Transverse colon (tissue), 4 donors: ENCODE results near the gene TRPM4. TPM values are rescaled to one million over a fixed set of nuclear protein-coding genes. Genes with fewer than 3 reads are reported as not detected.
"Not testable (repeated sequence)": the region's sequence is repeated elsewhere in the genome, so short reads cannot be mapped to it uniquely, and the experiment has no call there.

Source experiments
- DNase-seq: peaks from one replicate; pipeline ENCODE4 v3.0.0-alpha.2; 2019
- H3K27ac ChIP-seq, 4 donors: fragments of 200-600 bp; sonication (generic); 2 replicates each; pipeline ENCODE4 v1.5.1; 2016 to 2018; ENCODE audit warnings: inconsistent platforms in 4 of 4
- H3K27me3 ChIP-seq: fragments of 200-600 bp; sonication (generic); 2 replicates; pipeline ENCODE4 v1.5.1; 2017; ENCODE audit warnings: inconsistent platforms
- H3K36me3 ChIP-seq, 4 donors: fragments of 200-600 bp; sonication (generic); 2 replicates each; pipeline ENCODE4 v1.5.1; 2017 to 2019; ENCODE audit warnings: inconsistent platforms in 4 of 4
- H3K4me1 ChIP-seq, 4 donors: fragments of 200-600 bp; sonication (generic); 2 replicates each; pipeline ENCODE4 v1.5.1; 2017 to 2020; ENCODE audit warnings: inconsistent platforms in 4 of 4
- H3K4me3 ChIP-seq, 4 donors: fragments of 200-600 bp; sonication (generic); 1 replicate in 1 of 4; 2 replicates in 3 of 4; pipeline versions ENCODE4 v1.5.1 to v1.6.1; 2017 to 2019; ENCODE audit warnings: inconsistent platforms in 4 of 4
- H3K9me3 ChIP-seq, 2 donors: fragments of 200-600 bp; sonication (generic); 2 replicates each; pipeline ENCODE4 v1.5.1; 2017 to 2019; ENCODE audit warnings: inconsistent platforms in 2 of 2
- CTCF ChIP-seq, 5 experiments: fragments of 200-600 bp in 3 of 5; fragments of 450-650 bp in 2 of 5; sonication (generic) in 3 of 5; IDR thresholded peaks; 1 replicate in 2 of 5; 2 replicates in 3 of 5; pipeline ENCODE4 v1.5.1; 2016 to 2017; ENCODE audit warnings: antibody characterized with exemption in 5 of 5, inconsistent platforms in 3 of 5, mild to moderate bottlenecking in 2 of 5, moderate library complexity in 1 of 5
- EP300 ChIP-seq: sonication (generic); formaldehyde crosslinking; IDR thresholded peaks from one replicate; pipeline ENCODE4 v1.6.1; 2017; ENCODE audit warnings: antibody characterized with exemption, low read depth
- POLR2A ChIP-seq: fragments of 450-650 bp; IDR thresholded peaks from one replicate; pipeline ENCODE4 v1.6.1; 2016; ENCODE audit warnings: antibody characterized with exemption, mild to moderate bottlenecking, moderate library complexity
- POLR2AphosphoS5 ChIP-seq, 3 donors: sonication (generic); formaldehyde crosslinking; IDR thresholded peaks; one replicate each; pipeline ENCODE4 v1.6.1; 2016; ENCODE audit warnings: antibody characterized with exemption in 3 of 3
- WGBS, 2 donors: methylation state at CpG; one replicate each; pipeline ENCODE4 v1.1.5; 2018; ENCODE audit warnings: low coverage in 1 of 2; 5-methylcytosine and 5-hydroxymethylcytosine counted together
- in situ Hi-C, 4 donors: fragments of 200-750 bp; cut with MboI; loops; one replicate each; pipeline versions ENCODE4 v1.15.0 to v1.15.1; 2017; ENCODE audit warnings: low sequenced_read_pairs in 3 of 4, low pct_ligation_motif_present in 1 of 4, low pct_unique_long_range_greater_than_20kb in 1 of 4
- intact Hi-C: fragments of 100-400 bp; cut with DNase I; formaldehyde crosslinking; loops from one replicate; pipeline ENCODE4 v1.15.1; 2023; ENCODE audit warnings: low total_unique reads
- total RNA-seq, 4 donors: library from RNA; depleted of rRNA; stranded (reverse); fragments of >200 nt; gene quantifications; one replicate each; pipeline ENCODE4 v1.1.0, GENCODE V29; 2016

Gene TRPM4
- total RNA-seq, 4 donors from 2014 or later: 247 to 884 (median 568) TPM

GRCh38 chr19:49217382-49217781, 59.8 kb downstream of the TRPM4 start:
- intact Hi-C loops: no loop called here
- Histone ChIP-seq H3K4me3 (no peak overlapping the region), H3K27ac (no peak overlapping the region), H3K27me3 (no peaks in the 10 kb centered on the region), H3K4me1 (no peaks in the 10 kb centered on the region), H3K36me3 (no peaks in the 10 kb centered on the region), H3K9me3 (no peaks in the 10 kb centered on the region)
- WGBS, 2 donors: 79% methylated on average over 6 of the region's 6 CpGs; no CpG with 5 or more reads in 1 of the 2 donors
- in situ Hi-C loops: loop anchor here in 1 of 4 donors (25.0 kb wide), 1 partner anchor 130 kb away; the partner anchor contains the start of gene SNRNP70
- TF ChIP-seq POLR2A (no peak), POLR2AphosphoS5 (IDR thresholded peaks at IDR 0.05) (no peak), CTCF (IDR thresholded peaks at IDR 0.05) (no peak), EP300 (no peak)
- DNase-seq: no peak

DNA sequence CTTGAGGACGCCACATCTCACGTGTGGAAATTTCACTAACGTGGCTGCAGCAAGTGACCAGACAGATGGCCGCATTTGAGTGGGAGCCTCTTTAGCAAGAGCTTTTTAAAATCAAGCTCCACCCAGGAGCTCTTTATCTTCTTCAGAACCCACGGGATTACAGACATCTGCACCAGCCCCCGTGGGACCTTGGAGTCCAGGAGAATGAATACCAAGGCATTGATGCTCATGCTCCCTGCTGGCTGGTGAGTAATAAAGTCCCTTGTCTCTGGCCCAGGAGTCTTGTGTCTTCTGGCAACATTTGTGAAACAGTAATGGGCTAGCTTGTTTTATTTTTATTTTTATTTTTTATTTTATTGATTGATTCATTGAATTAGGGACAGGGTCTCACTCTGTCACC, 64.4 kb downstream of the TRPM4 start:
- in situ Hi-C loops: loop anchor here in 2 of 4 donors (5.0 to 25.0 kb wide), 2 partner anchors 130 to 135 kb away; partner anchors contain the start of gene SNRNP70 (in 1 of the 2)
- WGBS, 2 donors: 67 to 76% methylated on average over 1 to 6 of the region's 6 CpGs

GRCh38 chr19:49222528-49222927, 64.9 kb downstream of the TRPM4 start:
- Histone ChIP-seq H3K36me3 (no peaks in the 10 kb centered on the region), H3K27me3 (no peaks in the 10 kb centered on the region), H3K9me3 (no peaks in the 10 kb centered on the region), H3K4me3 (no peak overlapping the region), H3K27ac (no peak overlapping the region), H3K4me1 (peaks cover 0 to 8% (median 1%) of the 10 kb centered on the region in 4 donors)
- in situ Hi-C loops: loop anchor here in 2 of 4 donors (5.0 to 25.0 kb wide), 2 partner anchors 130 to 135 kb away; partner anchors contain the start of gene SNRNP70 (in 1 of the 2)
- TF ChIP-seq EP300 (no peak), POLR2A (no peak), CTCF (IDR thresholded peaks at IDR 0.05) (no peak), POLR2AphosphoS5 (IDR thresholded peaks at IDR 0.05) (no peak)
- intact Hi-C loops: loop anchor here (10.0 kb wide), 1 partner anchor 222 kb away; the partner anchor contains the start of gene SLC17A7
- WGBS, 2 donors: 80 to 100% methylated on average over 1 to 4 of the region's 4 CpGs
- DNase-seq: no peak

More for the DNA sequence above, 64.4 kb downstream of the TRPM4 start:
- no peak for DNase-seq
- intact Hi-C loops: loop anchor here (10.0 kb wide), 1 partner anchor 223 kb away; the partner anchor contains the start of gene SLC17A7
- Histone ChIP-seq H3K4me3 (no peak overlapping the region), H3K27ac (no peak overlapping the region), H3K36me3 (no peaks in the 10 kb centered on the region), H3K27me3 (no peaks in the 10 kb centered on the region), H3K9me3 (no peaks in the 10 kb centered on the region), H3K4me1 (peaks cover 0 to 8% (median 1%) of the 10 kb centered on the region in 4 donors)
- TF ChIP-seq POLR2AphosphoS5 (IDR thresholded peaks at IDR 0.05): no peak
- no peak for TF ChIP-seq EP300
- no peak for TF ChIP-seq POLR2A
- no peak for TF ChIP-seq CTCF (IDR thresholded peaks at IDR 0.05)

DNA sequence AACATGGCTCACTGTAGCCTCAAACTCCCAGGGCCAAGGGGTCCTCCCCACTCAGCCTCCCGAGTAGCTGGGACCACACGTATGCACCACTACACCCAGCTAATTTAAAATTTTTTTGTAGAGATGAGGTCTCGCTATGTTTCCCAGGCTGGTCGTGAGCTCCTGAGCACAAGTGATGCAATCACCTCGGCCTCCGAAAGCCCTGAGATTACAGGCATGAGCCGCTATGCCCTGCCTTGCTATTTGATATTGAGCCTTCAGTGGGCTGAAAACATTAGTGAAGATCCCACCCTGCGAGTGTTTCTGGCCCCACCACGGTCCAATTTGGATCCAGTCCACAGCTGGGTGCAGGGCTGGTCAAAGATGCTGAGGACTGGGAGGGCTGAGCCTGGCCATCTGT, 65.9 kb downstream of the TRPM4 start:
- intact Hi-C loops: loop anchor here (10.0 kb wide), 1 partner anchor 221 kb away; the partner anchor contains the start of gene SLC17A7
- no peak for TF ChIP-seq CTCF (IDR thresholded peaks at IDR 0.05)
- no peak for TF ChIP-seq EP300
- no peak for TF ChIP-seq POLR2AphosphoS5 (IDR thresholded peaks at IDR 0.05)
- no peak for TF ChIP-seq POLR2A
- Histone ChIP-seq H3K27ac (no peak overlapping the region), H3K4me3 (no peak overlapping the region), H3K36me3 (no peaks in the 10 kb centered on the region), H3K27me3 (no peaks in the 10 kb centered on the region), H3K4me1 (peaks cover 0 to 8% (median 1%) of the 10 kb centered on the region in 4 donors), H3K9me3 (no peaks in the 10 kb centered on the region)
- WGBS, 2 donors: 60 to 78% methylated on average over 1 to 9 of the region's 9 CpGs
- in situ Hi-C loops: loop anchor here in 2 of 4 donors (5.0 to 25.0 kb wide), 2 partner anchors 131 to 136 kb away; partner anchors contain the start of gene SNRNP70 (in 1 of the 2)
- no peak for DNase-seq

- in situ Hi-C loops (loop anchor here in 2 of 4 donors (5.0 to 25.0 kb wide), 2 partner anchors 132 to 137 kb away; partner anchors contain the start of gene SNRNP70 (in 1 of the 2)), intact Hi-C loops (loop anchor here (10.0 kb wide), 1 partner anchor 220 kb away; the partner anchor contains the start of gene SLC17A7)
- not testable (repeated sequence) for H3K4me3 ChIP-seq, DNase-seq, H3K4me1 ChIP-seq, H3K9me3 ChIP-seq, H3K27ac ChIP-seq, H3K27me3 ChIP-seq, H3K36me3 ChIP-seq
- WGBS, 2 donors: 86% methylated on average over 11 of the region's 11 CpGs; no CpG with 5 or more reads in 1 of the 2 donors
Measured at GRCh38 chr19:49224441-49224840, 66.8 kb downstream of the TRPM4 start.
